ENCODE results near the gene CEP112. TPM values are rescaled to one million over a fixed set of nuclear protein-coding genes. Genes with fewer than 3 reads are reported as not detected.

Gene CEP112
- total and polyA plus RNA-seq, 10 of the 15 experiments (the other 5 are each of a cell fraction or from before 2014, with no cell fraction given) = 0.11 to 3.8 (median 0.32) TPM; not detected in 1

GRCh38 chr17:65797101-65797500, 394.8 kb downstream of the CEP112 start:
- Histone ChIP-seq H3K27ac (ENCODE audit: control insufficient read depth, insufficient read depth) (no peak overlapping the region), H3K9ac (ENCODE audit: control insufficient read depth, insufficient read depth, low read length) (no peak overlapping the region), H3K4me3 (no peak overlapping the region), H4K20me1 (ENCODE audit: control insufficient read depth, insufficient read depth) (no peaks in the 10 kb centered on the region), H3K4me2 (ENCODE audit: control insufficient read depth, insufficient read depth) (no peak overlapping the region), H3K36me3 (ENCODE audit: control insufficient read depth in 2 of 2, insufficient read depth in 2 of 2, low read length in 1 of 2) (no peaks in the 10 kb centered on the region), H3K9me3 (replicated peaks; ENCODE audit: control insufficient read depth, insufficient read depth, low read length) (peaks cover 2% of the 10 kb centered on the region; the same call in 2 of the 3 replicates), H2AFZ (ENCODE audit: control insufficient read depth, low read depth, low read length) (no peak overlapping the region), H3K4me1 (ENCODE audit: control insufficient read depth, insufficient read depth, low read length) (no peaks in the 10 kb centered on the region), H3K27me3 (replicated peaks in 1 of 2; ENCODE audit: control insufficient read depth in 2 of 2, insufficient read depth in 2 of 2, low read length in 1 of 2) (no peaks in the 10 kb centered on the region), H3K79me2 (ENCODE audit: control insufficient read depth, insufficient read depth, low read length) (no peaks in the 10 kb centered on the region)
- no peak for ATAC-seq
- TF ChIP-seq NFIC (IDR thresholded peaks at IDR 0.05; ENCODE audit: low read depth, low read length) (no peak), IRF5 (IDR thresholded peaks at IDR 0.05; ENCODE audit: borderline replicate concordance) (no peak), NBN (IDR thresholded peaks at IDR 0.05) (no peak), CBX3 (IDR thresholded peaks at IDR 0.05; ENCODE audit: borderline replicate concordance, low read depth) (no peak), IKZF2 (IDR thresholded peaks at IDR 0.05) (no peak), SUPT20H (IDR thresholded peaks at IDR 0.05; ENCODE audit: borderline replicate concordance, control insufficient read depth, low read depth, low read length) (no peak), SMC3 (IDR thresholded peaks at IDR 0.05; ENCODE audit: borderline replicate concordance, low read length) (no peak), MTA3 (IDR thresholded peaks at IDR 0.05; ENCODE audit: borderline replicate concordance, low read length) (no peak), SMAD5 (IDR thresholded peaks at IDR 0.05; ENCODE audit: low read depth) (no peak), NFYA (IDR thresholded peaks at IDR 0.05; ENCODE audit: borderline replicate concordance, low read depth, low read length) (no peak), MYC (IDR thresholded peaks at IDR 0.05; ENCODE audit: insufficient read depth, insufficient read length, insufficient replicate concordance, low read length, severe bottlenecking) (no peak), MEF2A (IDR thresholded peaks at IDR 0.05; ENCODE audit: insufficient read depth, low read depth, low read length) (no peak), BCL11A (IDR thresholded peaks at IDR 0.05; ENCODE audit: low read depth, low read length) (no peak), NR2F1 (conservative IDR thresholded peaks at IDR 0.05) (no peak)
- no TSS peak for BruUV-seq (replicated peaks)
- no peak for FAIRE-seq
- DNase-seq (ENCODE audit: low read depth, low spot score) = no peak
- RAD21 ChIA-PET (ENCODE audit: unreplicated experiment) = interaction anchor here (0.6 to 5.2 kb wide), 6 partner anchors 84 to 502 kb away, joined by 3 to 29 read pairs (median 3); no protein-coding TSS in a partner anchor
- in situ Hi-C loops (cut with MboI) = no loop called here
- intact Hi-C loops (cut with micrococcal nuclease; ENCODE audit: unreplicated experiment) = loop anchor here (10.0 kb wide), 2 partner anchors 232 to 562 kb away; partner anchors contain the start of gene AXIN2
- POLR2A ChIA-PET = no interaction called here
- 0% methylated on average over 1 of the region's 1 CpG for WGBS (ENCODE audit: insufficient coverage, insufficient replicate concordance, low lambda C conversion rate, missing lambda C conversion rate)
- CTCF ChIA-PET = interaction anchor here (0.6 to 3.9 kb wide), 23 partner anchors 9 to 631 kb away, joined by 3 to 14 read pairs (median 4); no protein-coding TSS in a partner anchor
- SMC1A ChIA-PET (ENCODE audit: uncharacterized antibody, unreplicated experiment) = interaction anchor here (0.6 to 1.8 kb wide), 7 partner anchors 9 to 503 kb away, joined by 3 to 9 read pairs (median 3); no protein-coding TSS in a partner anchor

Data from GM12878 (cell line).